ENCODE results near the gene LIMA1. TPM values are rescaled to one million over a fixed set of nuclear protein-coding genes. Genes with fewer than 3 reads are reported as not detected.
"Not testable (repeated sequence)": the region's sequence is repeated elsewhere in the genome, so short reads cannot be mapped to it uniquely, and the experiment has no call there.

Gene LIMA1
- polyA plus RNA-seq, 2 donors = 21.7 to 26.9 TPM

DNA sequence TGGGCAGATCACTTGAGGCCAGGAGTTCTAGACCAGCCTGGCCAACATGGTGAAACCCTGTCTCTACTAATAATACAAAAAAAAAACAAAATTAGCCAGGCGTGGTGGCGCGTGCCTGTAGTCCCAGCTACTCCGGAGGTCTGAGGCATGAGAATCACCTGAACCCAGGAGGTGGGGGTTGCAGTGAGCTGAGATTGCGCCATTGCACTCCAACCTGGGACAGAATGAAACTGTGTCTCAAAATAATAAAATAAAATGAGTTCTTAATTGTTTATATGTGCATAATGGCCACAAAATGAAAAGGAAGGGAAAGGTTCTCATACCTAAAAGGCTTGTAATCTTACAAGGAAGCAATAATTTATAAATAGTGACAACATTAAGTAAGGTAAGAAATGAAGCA lies 8.2 kb downstream of the LIMA1 start:
- not testable (repeated sequence) for H3K9me3 ChIP-seq (ENCODE audit: control insufficient read depth in 2 of 2, insufficient read depth in 1 of 2, low read depth in 1 of 2, low read length in 1 of 2); H3K4me3 ChIP-seq (ENCODE audit: low read depth in 1 of 2, low read length in 2 of 2); H3K4me1 ChIP-seq (ENCODE audit: control insufficient read depth in 2 of 2, insufficient read depth in 2 of 2, low read length in 1 of 2); H3K36me3 ChIP-seq (ENCODE audit: control insufficient read depth in 2 of 2, insufficient read depth in 2 of 2, low read length in 1 of 2); H3K27ac ChIP-seq (ENCODE audit: low read depth in 2 of 2, low read length in 1 of 2); H3K27me3 ChIP-seq (ENCODE audit: control insufficient read depth in 1 of 2, insufficient read depth in 2 of 2, low read length in 2 of 2)
- WGBS, 2 donors = 82 to 88% methylated on average over 5 of the region's 5 CpGs

DNA sequence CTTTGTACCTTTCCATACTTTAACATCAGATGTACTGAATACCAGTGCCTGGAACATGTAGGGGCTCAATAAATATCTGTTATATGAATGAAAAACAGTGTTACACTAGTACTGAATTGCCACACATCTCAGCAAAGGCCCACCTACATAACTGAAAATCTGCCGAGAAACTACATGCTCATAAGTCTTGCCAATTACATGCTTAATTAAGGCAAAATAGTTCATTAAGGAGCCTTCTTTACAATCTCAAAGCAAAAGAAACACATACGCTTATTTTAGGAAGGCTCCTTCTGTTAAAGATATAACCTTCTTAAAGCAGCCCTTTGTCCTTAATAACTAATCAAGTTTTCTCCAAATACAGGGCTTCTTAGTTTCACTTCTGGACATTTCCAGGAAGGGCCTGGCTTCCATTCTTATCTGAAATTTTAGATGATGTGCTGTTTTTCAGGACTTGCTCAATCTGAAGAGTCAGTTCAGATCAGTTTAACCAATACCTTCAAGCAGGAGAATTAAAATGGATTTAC lies 11.5 kb downstream of the LIMA1 start:
- H3K27ac ChIP-seq (ENCODE audit: low read depth in 2 of 2, low read length in 1 of 2) = peak overlapping the region in 1 of 2 donors; percentile 59
- 50 to 52% methylated on average over 2 of the region's 2 CpGs for WGBS, 2 donors
- H3K27me3 ChIP-seq (ENCODE audit: control insufficient read depth in 1 of 2, insufficient read depth in 2 of 2, low read length in 2 of 2) = no peaks in the 10 kb centered on the region
- no peak overlapping the region for H3K4me3 ChIP-seq (ENCODE audit: low read depth in 1 of 2, low read length in 2 of 2)
- H3K9me3 ChIP-seq (ENCODE audit: control insufficient read depth in 2 of 2, insufficient read depth in 1 of 2, low read depth in 1 of 2, low read length in 1 of 2) = no peaks in the 10 kb centered on the region
- H3K36me3 ChIP-seq (ENCODE audit: control insufficient read depth in 2 of 2, insufficient read depth in 2 of 2, low read length in 1 of 2) = no peaks in the 10 kb centered on the region
- H3K4me1 ChIP-seq (ENCODE audit: control insufficient read depth in 2 of 2, insufficient read depth in 2 of 2, low read length in 1 of 2) = peaks cover 0 to 3% of the 10 kb centered on the region in 2 donors

DNA sequence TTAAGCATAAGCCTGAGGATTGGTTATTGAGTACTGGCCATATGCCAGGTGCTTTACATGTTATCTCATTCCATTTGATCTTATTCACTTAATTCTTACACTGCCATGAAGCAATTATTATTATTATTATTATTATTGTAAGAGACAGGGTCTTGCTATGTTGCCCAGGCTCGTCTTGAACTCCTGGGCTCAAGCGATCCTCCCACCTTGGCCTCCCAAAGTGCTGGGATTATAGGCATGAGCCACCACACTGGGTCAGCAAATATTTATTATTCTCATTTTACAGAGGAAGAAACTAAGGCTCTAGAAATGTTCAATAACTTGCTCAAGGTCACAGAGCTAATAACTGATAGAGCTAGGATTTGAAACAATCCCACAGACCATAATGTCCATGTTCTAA lies 14.8 kb downstream of the LIMA1 start:
- H3K4me3 ChIP-seq (ENCODE audit: low read depth in 1 of 2, low read length in 2 of 2) = no peak overlapping the region
- H3K4me1 ChIP-seq (ENCODE audit: control insufficient read depth in 2 of 2, insufficient read depth in 2 of 2, low read length in 1 of 2) = peaks cover 0 to 2% of the 10 kb centered on the region in 2 donors
- no peaks in the 10 kb centered on the region for H3K36me3 ChIP-seq (ENCODE audit: control insufficient read depth in 2 of 2, insufficient read depth in 2 of 2, low read length in 1 of 2)
- H3K27me3 ChIP-seq (ENCODE audit: control insufficient read depth in 1 of 2, insufficient read depth in 2 of 2, low read length in 2 of 2) = no peaks in the 10 kb centered on the region
- no peak overlapping the region for H3K27ac ChIP-seq (ENCODE audit: low read depth in 2 of 2, low read length in 1 of 2)
- no peaks in the 10 kb centered on the region for H3K9me3 ChIP-seq (ENCODE audit: control insufficient read depth in 2 of 2, insufficient read depth in 1 of 2, low read depth in 1 of 2, low read length in 1 of 2)
- WGBS, 2 donors = 91 to 100% methylated on average over 2 of the region's 2 CpGs

DNA sequence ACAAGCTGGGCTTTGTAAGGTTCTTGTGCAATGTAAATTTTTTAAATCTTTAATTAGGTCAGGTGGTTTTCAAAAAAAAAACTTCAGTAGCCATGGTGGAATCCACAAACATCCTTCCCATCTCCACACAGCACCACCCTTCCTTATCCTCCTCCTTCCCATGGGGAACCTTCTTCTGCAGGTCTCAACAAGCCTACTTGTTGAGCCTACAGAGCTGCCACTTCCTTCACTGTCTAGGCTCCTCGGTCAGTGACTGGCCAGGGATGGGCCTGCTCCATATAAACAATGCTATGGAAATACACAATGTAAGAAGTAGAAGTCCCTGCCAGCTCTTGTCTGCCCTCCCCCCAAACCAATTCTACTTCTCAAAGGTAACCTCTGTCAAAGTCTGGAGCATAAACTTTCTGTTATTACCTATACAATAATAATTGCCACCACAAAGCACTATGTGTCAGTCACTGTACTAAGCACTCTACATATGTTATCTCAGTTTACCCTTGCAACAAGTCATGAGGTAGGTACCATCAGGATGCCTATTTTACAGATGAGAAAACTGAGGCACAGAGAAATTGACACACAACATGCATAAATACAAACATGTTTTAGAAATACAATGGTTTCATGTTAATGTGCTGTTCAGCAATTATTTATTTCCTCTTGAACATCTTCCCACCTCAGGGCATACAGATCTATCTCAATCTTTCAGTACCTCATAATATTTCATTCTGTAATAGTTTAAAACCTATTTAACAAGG lies 17.4 kb downstream of the LIMA1 start:
- no peaks in the 10 kb centered on the region for H3K27me3 ChIP-seq (ENCODE audit: control insufficient read depth in 1 of 2, insufficient read depth in 2 of 2, low read length in 2 of 2)
- 42 to 60% methylated on average over 1 of the region's 1 CpG for WGBS, 2 donors
- peaks cover 0 to 2% of the 10 kb centered on the region in 2 donors for H3K4me1 ChIP-seq (ENCODE audit: control insufficient read depth in 2 of 2, insufficient read depth in 2 of 2, low read length in 1 of 2)
- no peak overlapping the region for H3K27ac ChIP-seq (ENCODE audit: low read depth in 2 of 2, low read length in 1 of 2)
- H3K36me3 ChIP-seq (ENCODE audit: control insufficient read depth in 2 of 2, insufficient read depth in 2 of 2, low read length in 1 of 2) = no peaks in the 10 kb centered on the region
- no peaks in the 10 kb centered on the region for H3K9me3 ChIP-seq (ENCODE audit: control insufficient read depth in 2 of 2, insufficient read depth in 1 of 2, low read depth in 1 of 2, low read length in 1 of 2)
- H3K4me3 ChIP-seq (ENCODE audit: low read depth in 1 of 2, low read length in 2 of 2) = no peak overlapping the region

DNA sequence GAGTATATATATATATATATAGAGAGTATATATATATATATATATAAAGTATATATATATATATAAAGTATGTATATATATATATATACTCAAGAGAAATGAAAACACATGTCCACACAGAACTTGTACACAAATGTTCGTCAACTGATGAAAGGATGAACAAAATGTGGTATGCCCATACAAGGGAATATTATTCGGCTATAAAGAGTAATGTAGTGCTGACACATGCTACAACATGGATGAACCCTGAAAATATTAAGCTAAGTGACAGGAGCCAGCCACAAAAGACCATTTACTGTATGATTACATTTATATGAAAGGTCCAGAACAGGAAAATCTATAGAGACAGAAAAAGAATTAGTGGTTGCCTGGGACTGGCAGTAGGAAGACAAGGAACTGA lies 19.5 kb downstream of the LIMA1 start:
- H3K27me3 ChIP-seq (ENCODE audit: control insufficient read depth in 1 of 2, insufficient read depth in 2 of 2, low read length in 2 of 2) = no peaks in the 10 kb centered on the region
- WGBS, 2 donors = 95 to 96% methylated on average over 2 of the region's 2 CpGs
- H3K4me1 ChIP-seq (ENCODE audit: control insufficient read depth in 2 of 2, insufficient read depth in 2 of 2, low read length in 1 of 2) = peaks cover 0 to 2% of the 10 kb centered on the region in 2 donors
- H3K9me3 ChIP-seq (ENCODE audit: control insufficient read depth in 2 of 2, insufficient read depth in 1 of 2, low read depth in 1 of 2, low read length in 1 of 2) = no peaks in the 10 kb centered on the region
- H3K4me3 ChIP-seq (ENCODE audit: low read depth in 1 of 2, low read length in 2 of 2) = no peak overlapping the region
- no peak overlapping the region for H3K27ac ChIP-seq (ENCODE audit: low read depth in 2 of 2, low read length in 1 of 2)
- H3K36me3 ChIP-seq (ENCODE audit: control insufficient read depth in 2 of 2, insufficient read depth in 2 of 2, low read length in 1 of 2) = no peaks in the 10 kb centered on the region

DNA sequence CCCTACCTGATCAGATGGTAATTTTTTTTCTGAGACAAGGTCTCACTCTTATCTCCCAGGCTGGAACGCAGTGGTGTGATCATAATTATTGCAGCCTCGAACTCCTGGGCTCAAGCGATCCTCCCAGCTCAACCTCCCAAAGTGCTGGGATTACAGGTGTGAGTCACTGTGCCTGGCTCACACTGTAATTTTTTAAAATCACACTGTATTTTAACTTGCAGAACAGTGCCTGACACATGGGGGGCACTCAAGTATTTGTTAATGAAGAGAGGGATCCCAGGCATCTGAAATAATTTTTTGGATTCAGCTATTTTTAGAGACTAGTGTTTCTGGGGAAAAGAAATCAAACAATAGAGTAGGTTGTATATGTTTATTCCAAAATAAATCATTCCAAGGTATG lies 21.7 kb downstream of the LIMA1 start:
- no peaks in the 10 kb centered on the region for H3K27me3 ChIP-seq (ENCODE audit: control insufficient read depth in 1 of 2, insufficient read depth in 2 of 2, low read length in 2 of 2)
- H3K4me3 ChIP-seq (ENCODE audit: low read depth in 1 of 2, low read length in 2 of 2) = no peak overlapping the region
- no peaks in the 10 kb centered on the region for H3K9me3 ChIP-seq (ENCODE audit: control insufficient read depth in 2 of 2, insufficient read depth in 1 of 2, low read depth in 1 of 2, low read length in 1 of 2)
- H3K36me3 ChIP-seq (ENCODE audit: control insufficient read depth in 2 of 2, insufficient read depth in 2 of 2, low read length in 1 of 2) = no peaks in the 10 kb centered on the region
- H3K4me1 ChIP-seq (ENCODE audit: control insufficient read depth in 2 of 2, insufficient read depth in 2 of 2, low read length in 1 of 2) = peaks cover 2% of the 10 kb centered on the region in 2 donors
- 79 to 87% methylated on average over 3 of the region's 3 CpGs for WGBS, 2 donors
- no peak overlapping the region for H3K27ac ChIP-seq (ENCODE audit: low read depth in 2 of 2, low read length in 1 of 2)

DNA sequence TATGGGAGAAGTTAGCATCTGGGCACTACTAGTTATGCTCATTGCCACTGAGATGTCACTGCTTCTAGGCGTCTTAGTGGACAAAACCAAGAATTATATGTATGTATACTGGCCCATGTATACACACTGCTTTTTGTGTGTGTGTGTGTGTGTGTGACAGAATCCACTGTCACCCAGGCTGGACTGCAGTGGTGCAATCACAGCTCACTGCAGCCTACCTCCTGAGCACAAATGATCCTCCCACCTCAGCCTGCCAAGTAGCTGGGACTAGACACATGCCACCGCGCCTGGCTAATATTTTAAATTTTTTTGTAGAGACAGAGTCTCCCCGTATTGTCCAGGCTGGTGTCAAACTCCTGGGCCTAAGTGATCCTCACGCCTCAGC lies 25.2 kb downstream of the LIMA1 start:
- no peak overlapping the region for H3K4me3 ChIP-seq (ENCODE audit: low read depth in 1 of 2, low read length in 2 of 2)
- no peaks in the 10 kb centered on the region for H3K9me3 ChIP-seq (ENCODE audit: control insufficient read depth in 2 of 2, insufficient read depth in 1 of 2, low read depth in 1 of 2, low read length in 1 of 2)
- H3K4me1 ChIP-seq (ENCODE audit: control insufficient read depth in 2 of 2, insufficient read depth in 2 of 2, low read length in 1 of 2) = peaks cover 0 to 2% of the 10 kb centered on the region in 2 donors
- H3K27me3 ChIP-seq (ENCODE audit: control insufficient read depth in 1 of 2, insufficient read depth in 2 of 2, low read length in 2 of 2) = no peaks in the 10 kb centered on the region
- H3K36me3 ChIP-seq (ENCODE audit: control insufficient read depth in 2 of 2, insufficient read depth in 2 of 2, low read length in 1 of 2) = no peaks in the 10 kb centered on the region
- WGBS, 2 donors = 54 to 61% methylated on average over 5 of the region's 5 CpGs
- H3K27ac ChIP-seq (ENCODE audit: low read depth in 2 of 2, low read length in 1 of 2) = peak overlapping the region; percentile 6 to 55

DNA sequence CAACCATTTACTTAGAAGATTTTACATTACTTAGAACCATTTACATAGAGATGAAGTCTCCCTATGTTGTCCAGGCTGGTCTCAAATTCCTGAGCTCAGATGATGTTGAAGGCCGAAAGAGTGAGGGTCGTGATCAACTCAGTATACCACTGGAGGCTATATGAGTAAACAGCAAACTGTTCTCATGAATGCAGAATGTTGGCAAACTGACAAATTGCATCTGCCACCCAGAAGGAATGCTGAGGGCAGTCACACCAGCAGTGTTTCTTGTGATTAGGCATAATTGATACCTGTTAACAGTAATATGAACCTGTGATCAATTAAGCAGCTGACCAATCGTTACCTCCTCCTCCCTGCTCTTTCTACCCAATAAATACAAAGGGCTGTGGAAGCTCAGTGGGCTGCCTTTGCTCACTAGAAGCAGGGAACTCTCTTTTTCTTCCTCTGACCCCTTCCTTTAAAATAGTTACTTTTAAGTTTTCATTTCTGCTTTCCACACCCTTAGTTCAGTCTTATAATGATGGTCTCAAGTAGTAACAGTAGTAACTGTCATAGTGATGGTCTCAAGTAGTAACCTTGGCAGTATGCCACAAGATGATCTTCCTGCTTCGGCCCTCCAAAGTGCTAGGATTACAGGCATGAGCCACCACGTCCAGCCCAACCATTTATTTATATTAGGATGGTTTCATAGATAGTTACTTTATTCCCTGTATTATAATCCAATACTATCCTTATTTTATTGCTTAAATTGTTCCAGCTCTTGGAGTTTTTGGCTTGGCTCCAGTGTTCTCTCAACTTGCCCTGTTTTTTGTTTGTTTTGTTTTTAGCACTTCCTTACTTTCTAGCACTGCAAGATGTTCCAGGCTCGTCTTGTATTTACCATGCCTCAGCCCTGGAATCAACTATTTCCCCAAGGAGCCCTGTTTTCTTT lies 25.8 kb downstream of the LIMA1 start:
- Histone ChIP-seq H3K36me3 (ENCODE audit: control insufficient read depth in 2 of 2, insufficient read depth in 2 of 2, low read length in 1 of 2) (no peaks in the 10 kb centered on the region), H3K4me1 (ENCODE audit: control insufficient read depth in 2 of 2, insufficient read depth in 2 of 2, low read length in 1 of 2) (peaks cover 0 to 2% of the 10 kb centered on the region in 2 donors), H3K9me3 (ENCODE audit: control insufficient read depth in 2 of 2, insufficient read depth in 1 of 2, low read depth in 1 of 2, low read length in 1 of 2) (no peaks in the 10 kb centered on the region), H3K27me3 (ENCODE audit: control insufficient read depth in 1 of 2, insufficient read depth in 2 of 2, low read length in 2 of 2) (no peaks in the 10 kb centered on the region), H3K27ac (ENCODE audit: low read depth in 2 of 2, low read length in 1 of 2) (peak overlapping the region; percentile 21 to 55), H3K4me3 (ENCODE audit: low read depth in 1 of 2, low read length in 2 of 2) (no peak overlapping the region)
- 35 to 44% methylated on average over 6 of the region's 6 CpGs for WGBS, 2 donors

DNA sequence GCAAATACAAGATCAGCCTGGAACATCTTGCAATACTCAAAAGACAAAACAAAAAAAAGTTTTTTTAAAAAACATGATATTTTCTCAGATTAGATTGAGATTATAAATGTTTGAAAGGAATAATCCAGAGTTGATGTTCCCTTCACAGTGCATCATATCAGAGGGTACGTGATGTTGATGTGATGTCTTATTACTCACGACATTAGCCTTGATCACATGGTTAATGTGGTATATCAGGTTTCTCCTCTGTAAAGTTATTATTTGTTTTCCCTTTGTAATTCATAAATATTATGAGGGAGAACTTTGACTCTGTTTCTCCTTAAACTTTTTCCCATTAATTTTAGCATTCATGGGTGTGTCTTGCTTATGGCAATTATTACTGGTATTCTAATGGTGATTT lies 26.6 kb downstream of the LIMA1 start:
- peaks cover 0 to 2% of the 10 kb centered on the region in 2 donors for H3K4me1 ChIP-seq (ENCODE audit: control insufficient read depth in 2 of 2, insufficient read depth in 2 of 2, low read length in 1 of 2)
- no peaks in the 10 kb centered on the region for H3K36me3 ChIP-seq (ENCODE audit: control insufficient read depth in 2 of 2, insufficient read depth in 2 of 2, low read length in 1 of 2)
- no peak overlapping the region for H3K4me3 ChIP-seq (ENCODE audit: low read depth in 1 of 2, low read length in 2 of 2)
- WGBS, 2 donors = 72 to 84% methylated on average over 2 of the region's 2 CpGs
- H3K27me3 ChIP-seq (ENCODE audit: control insufficient read depth in 1 of 2, insufficient read depth in 2 of 2, low read length in 2 of 2) = no peaks in the 10 kb centered on the region
- no peaks in the 10 kb centered on the region for H3K9me3 ChIP-seq (ENCODE audit: control insufficient read depth in 2 of 2, insufficient read depth in 1 of 2, low read depth in 1 of 2, low read length in 1 of 2)
- H3K27ac ChIP-seq (ENCODE audit: low read depth in 2 of 2, low read length in 1 of 2) = no peak overlapping the region
